HG02852 (cell line): ENCODE data around the gene MPC1L.

Experiments used
- ATAC-seq: cut with Tn5 transposase; IDR thresholded peaks from one replicate; pipeline ENCODE4 v1.9.1; 2021; ENCODE audit warnings: mild to moderate bottlenecking, moderate library complexity; ENCODE audit not compliant: unreplicated experiment

The MPC1L gene

DNA sequence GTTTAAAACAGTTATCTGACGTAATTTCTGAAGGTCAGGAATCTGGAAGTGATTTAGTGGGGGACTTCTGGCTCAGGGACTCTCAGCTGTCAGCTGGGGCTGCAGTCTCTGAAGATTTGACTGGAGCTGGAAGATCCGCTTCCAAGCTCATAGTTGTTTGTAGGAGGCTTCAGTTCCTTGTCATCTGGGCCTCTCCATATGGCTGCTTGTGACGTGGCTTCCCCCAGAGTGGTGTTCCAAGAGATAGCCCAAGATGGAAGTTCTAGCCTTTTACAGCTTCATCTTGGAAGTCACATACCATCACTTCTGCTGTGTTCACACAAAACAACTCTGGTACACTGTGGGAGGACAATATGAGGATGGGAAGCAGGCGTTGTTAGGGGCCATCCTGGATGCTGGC is 2.1 kb downstream of the MPC1L start:
- no peak for ATAC-seq

DNA sequence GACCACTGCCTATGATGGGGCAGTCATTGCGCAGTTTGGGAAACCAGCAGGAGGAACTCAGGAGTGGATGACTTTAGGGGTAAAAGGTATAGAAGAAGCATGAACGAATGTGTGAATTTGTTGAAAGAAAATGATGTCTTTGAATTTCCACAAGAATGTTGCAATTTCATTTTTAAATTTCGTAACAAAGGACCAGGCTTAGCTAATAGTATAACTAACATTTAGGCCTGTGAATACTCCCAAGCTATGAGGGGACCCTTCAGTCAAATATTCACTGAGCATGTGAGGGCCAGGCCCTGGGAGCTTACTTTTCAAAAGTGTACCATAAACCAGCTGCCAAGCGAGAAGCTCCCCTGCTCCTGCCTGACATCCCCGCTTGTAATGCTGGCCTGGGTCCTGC is 5.3 kb downstream of the MPC1L start:
- ATAC-seq: no peak

- no peak for ATAC-seq
These were observed 9.0 kb downstream of the MPC1L start for GRCh38 chrX:40632199-40632598.

DNA sequence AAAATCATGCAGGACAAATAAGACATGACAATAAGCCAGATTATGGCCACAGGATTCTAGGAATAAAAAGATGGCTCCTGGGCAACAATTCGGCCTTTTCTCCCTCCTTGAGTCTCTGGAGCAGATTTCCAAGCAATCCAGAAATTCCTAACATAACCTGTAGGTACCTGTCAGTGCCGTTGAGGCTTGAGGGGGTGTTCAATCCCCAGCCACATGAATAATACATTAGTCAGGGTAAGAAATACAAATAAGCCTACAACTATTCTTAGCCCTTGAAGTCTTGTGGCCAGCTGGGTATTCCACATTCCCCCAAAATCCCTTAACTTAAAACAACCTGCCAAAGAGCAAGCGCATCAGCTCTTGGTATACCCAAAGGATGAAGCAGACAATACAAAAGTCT is 14.5 kb downstream of the MPC1L start:
- no peak for ATAC-seq

- no peak for ATAC-seq
These were observed 20.9 kb downstream of the MPC1L start for GRCh38 chrX:40644176-40644575.

DNA sequence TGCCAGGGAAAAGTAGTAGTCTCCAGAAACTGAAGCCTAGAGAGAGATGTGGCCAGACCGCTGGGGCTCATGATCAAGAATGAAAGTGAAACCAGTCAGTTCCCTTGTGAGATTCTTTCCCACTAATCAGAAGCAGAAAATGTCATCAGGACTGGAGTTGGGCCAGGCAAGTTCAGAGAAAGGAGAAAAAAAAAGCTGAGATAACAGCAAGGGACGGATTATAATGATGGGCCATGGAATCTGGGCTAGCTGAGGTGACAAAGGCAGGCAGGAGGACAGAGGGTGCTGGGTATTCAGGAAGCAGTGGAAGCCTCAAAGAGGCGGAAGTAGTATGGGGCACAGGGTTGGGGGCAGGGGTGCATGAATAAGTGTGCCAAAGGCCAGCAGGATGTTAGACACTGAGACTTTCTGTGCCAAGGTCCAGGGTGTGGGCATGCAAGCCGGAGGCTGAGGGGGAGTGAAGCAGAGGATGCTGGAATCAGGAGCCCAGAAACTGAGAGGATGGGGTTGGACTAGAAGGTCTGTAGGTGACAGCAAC is 21.7 kb downstream of the MPC1L start:
- ATAC-seq: peak; percentile 35

GRCh38 chrX:40646489-40647306 is 23.5 kb downstream of the MPC1L start:
- ATAC-seq: peak; percentile 26

- ATAC-seq: peak; percentile 73
These were observed 24.3 kb downstream of the MPC1L start, which contains the start of gene CXorf38 for GRCh38 chrX:40647307-40648197. CXorf38 (minus strand) TSS chrX:40647561; CDS start chrX:40647520, 41 bp downstream.

DNA sequence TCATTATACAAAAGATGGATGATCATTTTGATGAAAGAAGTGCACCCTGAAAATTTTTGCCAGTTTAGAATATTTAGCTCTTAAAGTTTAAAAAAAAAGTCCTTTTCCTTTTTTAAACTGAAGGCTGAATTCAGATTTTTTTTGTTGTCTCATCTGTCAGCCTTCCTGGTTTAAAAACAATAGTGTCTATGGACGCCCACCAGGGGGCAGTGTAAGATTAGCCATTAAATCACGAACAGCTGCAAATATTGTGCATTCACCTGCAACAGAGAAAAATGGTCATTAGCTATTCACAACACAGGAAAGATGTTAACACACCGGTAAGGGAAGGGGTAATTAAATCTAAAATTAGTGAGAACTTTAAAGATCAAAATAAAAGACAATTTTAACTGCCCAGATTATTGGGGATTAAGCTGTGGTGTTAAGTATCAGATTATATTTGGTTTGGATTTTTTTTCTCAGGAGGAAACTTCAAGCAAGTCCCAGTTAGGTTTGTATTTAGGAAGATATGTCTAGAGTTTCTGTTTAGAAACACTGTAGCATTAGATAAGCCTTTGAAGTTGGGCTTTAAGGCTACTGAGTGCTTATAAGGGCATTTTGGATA is 28.5 kb downstream of the MPC1L start:
- no peak for ATAC-seq

DNA sequence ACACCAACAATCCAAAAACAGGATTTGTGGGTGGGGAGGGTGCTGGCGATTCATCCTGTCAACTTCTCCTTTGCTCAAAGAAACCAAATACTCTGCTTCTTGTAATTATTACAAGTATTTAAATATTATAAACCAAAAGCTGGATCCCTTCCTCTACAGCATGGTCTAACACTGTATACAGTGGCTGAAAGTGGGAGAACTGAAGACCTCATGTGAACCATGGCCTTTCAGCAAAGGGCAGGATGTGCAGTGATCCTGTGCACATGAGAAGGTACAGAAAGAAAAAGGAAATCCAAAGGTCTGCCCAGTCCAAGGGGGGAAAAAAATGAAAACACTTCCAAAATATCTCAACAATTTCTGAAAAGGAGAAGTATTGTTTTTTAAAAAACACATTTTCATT is 29.4 kb downstream of the MPC1L start:
- no peak for ATAC-seq

GRCh38 chrX:40653535-40653934 is 30.3 kb downstream of the MPC1L start:
- no peak for ATAC-seq

- no peak for ATAC-seq
These were observed 37.2 kb downstream of the MPC1L start for GRCh38 chrX:40660381-40660780.

- ATAC-seq: no peak
These were observed 38.3 kb downstream of the MPC1L start for GRCh38 chrX:40661489-40661888.

- ATAC-seq: no peak
These were observed 40.0 kb downstream of the MPC1L start for GRCh38 chrX:40663078-40663740.

GRCh38 chrX:40663880-40664630 is 40.8 kb downstream of the MPC1L start:
- ATAC-seq: no peak

GRCh38 chrX:40671126-40671525 is 47.9 kb downstream of the MPC1L start:
- no peak for ATAC-seq
